M059J (cell line): ENCODE measurements around the gene BHLHE41. TPM values are rescaled to one million over a fixed set of nuclear protein-coding genes. Genes with fewer than 3 reads are reported as not detected.

Experiments
- DNase-seq: peaks from one replicate; pipeline ENCODE4 v3.0.0-alpha.2; 2012; ENCODE audit warnings: low read depth
- total RNA-seq: library from RNA; depleted of rRNA; stranded (reverse); fragments of >200 nt; shearing (Covaris generic); gene quantifications from 2 replicates; pipeline ENCODE4 v1.2.3, GENCODE V29; 2014

Gene BHLHE41
- total RNA-seq, 1 experiment from 2014 or later = 7.4 TPM

GRCh38 chr12:26134540-26134939, 9.7 kb upstream of the BHLHE41 start:
- DNase-seq = no peak

GRCh38 chr12:26133521-26133920, 8.7 kb upstream of the BHLHE41 start:
- DNase-seq = no peak

DNA sequence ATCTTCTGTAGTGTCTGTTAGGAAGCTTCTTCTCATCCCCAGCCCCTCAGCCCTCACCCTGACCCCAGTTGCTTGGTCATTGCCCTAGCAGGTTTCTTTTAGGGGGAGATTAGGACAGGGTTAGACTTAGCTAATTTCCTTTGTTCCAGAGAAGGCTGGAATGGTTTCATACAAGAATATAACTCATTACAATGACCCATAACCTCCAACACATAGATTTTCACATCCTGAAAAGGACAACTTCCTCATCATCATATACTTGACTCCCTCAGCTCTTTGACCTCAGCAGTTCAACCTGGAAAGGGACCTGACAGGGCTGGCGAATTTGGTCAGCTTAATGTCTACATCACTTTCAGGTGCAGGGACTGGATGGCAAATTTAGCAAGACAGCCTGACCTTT, 8.0 kb upstream of the BHLHE41 start:
- DNase-seq = no peak

GRCh38 chr12:26131936-26132335, 7.1 kb upstream of the BHLHE41 start:
- DNase-seq = no peak

DNA sequence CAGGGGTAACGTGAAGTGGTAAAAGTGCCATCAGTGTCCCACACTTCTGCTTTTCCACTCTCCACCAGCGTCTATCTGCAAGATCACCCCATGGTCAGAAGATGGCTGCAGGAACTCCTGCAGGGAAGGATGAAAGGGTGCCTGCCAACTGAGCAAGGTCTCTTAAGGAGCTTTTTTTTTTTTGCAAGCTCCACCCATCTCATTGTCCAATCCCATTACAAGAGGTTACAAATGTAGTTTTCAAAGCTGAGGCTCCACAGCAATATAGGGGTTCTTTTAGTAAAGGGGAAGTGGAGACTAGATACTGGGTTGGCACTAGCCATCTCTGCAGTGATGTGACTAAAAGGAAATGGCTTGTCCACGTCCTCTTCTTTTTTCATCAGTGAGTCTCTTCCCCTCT, 5.9 kb upstream of the BHLHE41 start:
- DNase-seq = no peak

DNA sequence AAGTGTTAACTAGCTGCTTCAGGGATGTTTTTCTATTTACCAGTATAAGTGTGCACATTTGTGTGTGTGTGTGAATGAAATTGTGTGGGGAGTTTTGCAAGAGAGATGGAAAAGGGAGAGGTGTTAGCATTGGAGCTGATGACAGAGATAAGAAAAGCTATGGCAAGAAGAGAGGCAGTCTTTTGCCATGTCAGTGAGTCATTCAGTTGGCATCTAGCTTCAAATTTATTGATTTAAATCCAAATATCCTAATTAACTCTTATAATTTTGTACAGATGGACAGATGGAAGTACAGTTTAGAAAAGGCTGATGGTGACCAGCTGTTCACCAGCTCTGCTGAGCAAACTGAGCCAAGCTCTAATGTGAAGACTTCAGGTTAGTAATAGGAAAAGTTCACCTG, 3.3 kb upstream of the BHLHE41 start:
- DNase-seq = peak; percentile 27

DNA sequence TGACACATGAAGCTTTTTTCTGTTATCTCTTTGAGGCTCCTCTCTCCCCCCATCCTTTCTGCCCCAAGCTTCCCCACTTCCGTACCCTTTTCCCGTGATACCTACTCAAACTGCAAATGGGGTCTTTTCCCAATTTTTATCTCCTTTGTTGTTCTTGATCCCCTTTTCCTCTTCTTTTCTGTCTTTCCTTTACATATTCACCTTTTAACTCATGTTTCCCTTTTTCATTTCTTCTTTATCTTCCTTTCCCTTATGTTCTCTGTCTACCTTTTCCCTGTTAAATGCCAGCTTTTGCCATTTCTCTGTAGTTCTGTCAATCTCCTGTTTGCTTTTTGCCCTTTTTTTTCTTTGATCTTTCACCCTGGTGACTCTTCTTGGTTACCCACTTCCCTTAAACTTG, 2.6 kb upstream of the BHLHE41 start:
- DNase-seq = no peak

- peak; percentile 87 for DNase-seq
These were observed 1.8 kb upstream of the BHLHE41 start for GRCh38 chr12:26126340-26127284.

DNA sequence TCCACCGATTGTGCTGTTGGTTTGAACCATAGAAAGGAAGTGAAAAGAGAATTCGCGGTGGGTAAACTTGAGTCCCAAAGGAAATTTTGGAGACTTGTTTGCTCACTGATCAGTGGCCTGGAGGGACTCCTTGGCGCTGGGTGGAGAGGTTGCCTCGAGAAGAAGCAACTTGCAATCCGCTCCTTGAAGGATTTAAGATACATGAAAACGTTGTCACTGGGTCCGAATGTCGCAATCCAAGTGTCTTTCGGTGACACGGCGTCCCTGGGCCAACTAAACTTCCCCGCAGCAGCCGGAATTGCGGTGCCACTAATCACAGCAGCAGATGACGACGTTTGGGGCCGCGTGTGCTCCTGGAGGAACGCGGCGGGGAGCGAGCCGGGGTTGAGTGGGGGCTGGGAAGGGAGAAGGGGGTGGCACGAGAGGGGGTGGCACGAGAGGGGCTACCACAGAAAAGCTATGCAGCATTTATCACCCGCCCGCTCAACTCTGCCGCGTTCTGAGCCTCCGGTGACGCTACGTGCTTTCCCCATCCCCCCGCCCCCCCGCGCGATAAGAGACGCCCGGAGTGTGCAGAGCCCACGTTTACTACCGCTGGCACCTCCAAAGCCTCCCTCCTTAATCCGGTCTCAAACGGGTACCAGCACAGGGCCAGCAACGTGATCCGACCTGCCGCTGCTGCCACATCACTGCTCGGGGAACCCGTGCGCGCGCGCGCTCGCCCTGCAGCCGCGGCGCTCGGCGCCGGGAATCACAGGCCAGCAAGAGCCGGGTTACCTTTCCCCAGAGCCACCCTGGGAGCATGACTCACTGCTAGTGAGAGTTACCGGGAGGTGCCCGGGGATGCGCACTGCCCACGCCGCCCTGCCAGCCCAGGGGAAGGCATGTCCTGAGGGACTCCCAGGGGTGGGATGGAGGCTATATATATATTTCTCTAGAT, 833 bp upstream of the BHLHE41 start:
- DNase-seq = peak; percentile 93

DNA sequence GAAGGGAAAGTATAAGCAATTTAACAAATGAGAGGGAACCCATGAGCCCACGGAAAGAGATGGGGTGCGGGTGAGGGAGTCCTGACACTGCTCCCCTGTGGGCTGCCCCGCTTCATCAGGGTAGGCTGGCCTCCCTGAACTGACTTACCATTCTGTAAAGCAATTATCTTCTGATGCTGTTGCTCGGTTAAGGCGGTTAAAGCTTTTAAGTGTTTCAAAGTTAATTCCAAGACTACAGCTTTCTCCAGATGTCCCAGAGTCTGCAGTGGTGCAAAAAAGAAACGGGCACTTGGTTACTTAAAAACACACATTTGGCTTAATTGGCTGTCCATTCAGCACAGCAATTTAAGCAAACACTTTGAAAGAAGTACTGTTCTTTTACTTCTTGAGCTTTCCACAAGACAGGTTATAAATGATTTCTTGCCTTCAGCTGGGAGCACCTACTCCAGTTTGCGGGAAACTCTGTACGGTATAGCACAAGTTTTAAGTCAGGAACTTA, 1.3 kb downstream of the BHLHE41 start:
- peak; percentile 36 for DNase-seq

- DNase-seq = peak; percentile 78
These were observed 2.0 kb downstream of the BHLHE41 start for GRCh38 chr12:26122681-26123481.

DNA sequence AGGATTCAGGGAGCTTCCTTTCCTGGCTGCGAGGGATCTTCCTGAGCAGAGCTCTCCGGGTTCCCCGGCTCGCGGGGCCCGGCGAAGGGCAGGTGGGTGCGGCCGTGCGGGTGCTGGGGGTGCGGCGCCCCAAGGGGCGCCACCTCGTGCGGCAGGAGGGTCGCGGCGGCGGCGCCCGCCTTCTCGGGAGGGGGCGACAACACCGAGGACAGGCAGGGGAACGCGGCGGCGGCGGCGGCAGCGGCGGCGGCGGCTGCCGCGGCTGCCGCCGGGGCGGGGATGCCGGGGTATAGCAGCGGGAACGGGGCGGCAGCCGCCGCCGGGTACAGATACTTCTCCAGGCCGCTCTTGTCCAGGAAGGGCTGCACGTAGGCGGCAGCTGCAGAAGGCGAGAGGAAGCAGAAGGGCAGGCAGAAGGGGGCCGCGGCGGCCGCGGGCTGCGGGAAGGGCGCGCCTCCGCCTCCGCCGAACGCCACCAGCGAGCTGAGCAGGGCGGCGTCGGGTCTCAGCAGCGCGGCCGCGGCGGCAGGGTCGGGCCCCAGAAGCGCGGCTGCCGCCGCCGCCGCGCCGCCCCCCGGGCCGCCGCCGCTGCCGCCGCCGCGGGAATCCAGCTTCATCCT, 2.7 kb downstream of the BHLHE41 start:
- peak; percentile 34 for DNase-seq

DNA sequence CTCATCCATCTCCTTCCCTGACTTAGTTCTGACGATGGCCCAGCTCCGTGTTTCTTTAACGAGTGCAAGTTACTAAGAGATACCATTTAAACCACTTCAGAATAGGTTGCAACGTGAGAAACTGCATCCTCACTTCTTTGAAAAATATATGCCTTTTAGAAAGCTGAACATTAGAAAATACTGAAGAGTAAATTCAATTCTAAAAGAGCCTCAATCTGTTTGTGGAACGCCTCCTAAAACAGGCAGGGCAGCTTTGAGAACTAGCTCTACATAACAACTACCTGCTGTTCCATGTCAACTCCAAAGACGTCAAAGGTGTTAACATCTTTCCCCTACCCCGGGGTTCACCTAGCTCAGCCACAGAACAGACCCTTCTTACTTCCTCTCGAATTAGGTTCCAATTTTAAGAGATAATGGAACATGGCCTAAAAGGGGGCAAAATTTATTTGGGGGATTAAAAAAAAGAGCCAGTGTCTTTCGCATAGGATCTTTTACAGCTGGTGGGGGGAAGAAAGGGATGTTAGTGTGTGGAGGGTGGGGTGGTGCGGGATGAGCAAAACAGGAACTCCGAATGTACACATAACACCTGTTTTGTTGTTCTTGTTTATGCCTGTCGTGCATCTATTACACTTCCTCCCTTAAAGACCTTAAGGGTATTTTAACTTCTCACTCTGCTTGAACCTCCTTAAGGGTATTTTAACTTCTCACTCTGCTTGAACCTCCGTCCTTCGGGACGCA, 3.3 kb downstream of the BHLHE41 start:
- no peak for DNase-seq

- DNase-seq = no peak
These were observed 4.1 kb downstream of the BHLHE41 start for GRCh38 chr12:26120561-26121274.

- DNase-seq = peak; percentile 66
These were observed 5.3 kb downstream of the BHLHE41 start for GRCh38 chr12:26119391-26119989.

GRCh38 chr12:26118308-26118707, 6.5 kb downstream of the BHLHE41 start:
- no peak for DNase-seq

- peak; percentile 21 for DNase-seq
These were observed 7.8 kb downstream of the BHLHE41 start for GRCh38 chr12:26116829-26117715.
